HG02610 (cell line): Measurements from ENCODE around the gene ICE1.
"Not testable (repeated sequence)": the region's sequence is repeated elsewhere in the genome, so short reads cannot be mapped to it uniquely, and the experiment has no call there.

Experiments used
- ATAC-seq: cut with Tn5 transposase; IDR thresholded peaks from one replicate; pipeline ENCODE4 v1.9.1; 2021; ENCODE audit warnings: mild to moderate bottlenecking, moderate library complexity; ENCODE audit not compliant: unreplicated experiment

Gene ICE1

GRCh38 chr5:5421961-5422818 lies at the start of gene ICE1:
ICE1 (plus strand) TSS chr5:5422677; CDS start chr5:5422916, 239 bp downstream.
- ATAC-seq = peak; percentile 81

GRCh38 chr5:5372930-5373329 lies 49.5 kb upstream of the ICE1 start:
- no peak for ATAC-seq

DNA sequence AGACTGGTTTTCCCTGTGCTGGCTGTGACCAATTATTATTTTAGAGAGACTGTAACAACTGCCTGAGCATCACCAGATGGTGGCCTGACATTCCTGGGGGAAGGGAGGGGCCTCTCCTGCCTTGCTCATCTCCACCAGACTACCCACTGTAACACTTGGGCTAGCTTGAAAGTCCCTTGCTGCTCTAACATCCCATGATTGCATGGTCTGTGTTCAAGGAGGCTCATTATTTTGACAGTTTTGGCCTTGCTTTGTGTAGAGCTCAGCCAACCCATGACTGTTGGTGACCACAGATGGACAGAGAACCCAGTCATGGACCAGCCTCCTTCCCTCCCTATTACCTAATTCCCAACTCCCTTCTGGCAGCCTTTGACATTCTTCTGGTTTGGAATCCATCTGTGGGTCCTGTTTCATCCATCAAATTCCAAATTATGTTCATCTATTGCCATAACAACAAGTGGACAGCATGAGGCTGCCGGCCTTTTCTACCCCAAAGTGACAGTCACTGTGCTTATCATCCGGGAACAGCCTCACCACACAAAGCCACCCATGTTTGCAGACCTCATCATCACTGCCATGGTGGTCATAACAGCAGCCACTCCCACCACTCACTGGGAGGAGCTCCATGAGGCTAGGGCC lies 49.0 kb upstream of the ICE1 start:
- ATAC-seq = no peak

DNA sequence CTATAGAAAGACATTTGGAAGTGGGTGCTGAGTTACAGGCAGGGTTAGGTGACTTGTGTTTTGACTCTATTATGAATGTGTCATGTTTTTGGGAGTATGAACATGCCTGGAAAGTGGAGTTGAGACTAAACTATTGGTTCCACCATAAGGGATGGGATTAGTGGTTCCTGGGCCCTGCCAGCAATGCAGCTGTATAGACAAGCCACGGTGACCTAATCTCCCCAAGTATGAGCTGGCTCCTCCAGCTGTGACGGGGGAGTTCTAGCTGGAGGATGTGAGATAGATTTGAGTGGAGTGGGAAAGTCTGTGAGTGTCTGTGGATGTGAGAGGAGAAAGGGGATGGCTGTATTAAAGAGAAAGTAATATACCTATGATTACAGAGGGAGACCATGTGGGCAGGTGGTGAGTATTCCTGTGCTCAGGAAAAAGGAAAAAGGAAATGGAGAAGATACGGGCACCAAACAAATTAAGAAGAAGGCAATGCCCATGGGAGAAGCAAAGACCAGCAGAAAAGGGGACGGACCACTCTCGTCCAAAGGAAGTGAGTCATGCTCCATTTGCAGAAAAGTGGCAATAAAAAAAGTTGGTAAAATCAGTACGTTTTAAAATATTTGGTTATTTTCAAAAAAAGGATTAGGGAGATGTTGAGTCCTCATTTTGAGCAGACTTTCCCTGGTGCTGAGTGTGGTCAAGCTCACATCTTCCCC lies 48.3 kb upstream of the ICE1 start:
- no peak for ATAC-seq

DNA sequence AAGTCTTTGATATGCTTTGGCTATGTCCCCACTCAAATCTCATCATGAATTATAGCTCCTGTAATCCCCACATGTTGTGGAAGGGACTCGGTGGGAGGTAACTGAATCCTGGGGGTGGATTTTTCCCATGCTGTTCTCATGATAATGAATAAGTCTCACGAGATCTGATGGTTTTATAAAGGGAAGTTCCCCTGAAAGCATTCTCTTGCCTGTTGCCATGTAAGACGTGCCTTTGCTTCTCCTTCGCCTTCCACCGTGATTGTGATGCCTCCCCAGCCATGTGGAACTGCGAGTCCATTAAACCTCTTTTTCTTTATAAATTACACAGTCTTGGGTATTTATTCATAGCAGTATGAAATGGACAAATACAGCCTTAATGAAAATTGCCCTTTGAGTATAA lies 44.7 kb upstream of the ICE1 start:
- ATAC-seq = no peak

DNA sequence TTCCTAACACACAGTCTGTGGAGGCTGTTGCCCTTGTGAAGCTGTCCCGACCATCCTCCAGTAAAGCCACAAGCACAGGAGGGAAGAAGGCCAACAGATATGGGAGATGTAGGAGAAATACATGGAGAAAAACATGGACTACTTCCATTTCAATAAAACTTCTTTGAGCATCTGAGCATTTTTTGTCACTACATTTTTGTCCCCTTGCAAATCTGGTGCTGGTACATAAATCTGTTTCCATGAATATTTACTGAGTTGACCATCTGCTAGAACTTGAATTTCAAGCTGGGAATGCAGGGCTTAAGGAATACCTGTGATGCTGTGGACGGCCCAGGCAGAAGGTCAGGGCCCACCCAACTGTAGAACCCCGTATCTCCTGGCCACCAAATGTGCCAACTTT lies 43.9 kb upstream of the ICE1 start:
- ATAC-seq = no peak

- no peak for ATAC-seq
Measured at GRCh38 chr5:5380298-5380697, 42.2 kb upstream of the ICE1 start.

- ATAC-seq = no peak
Measured at GRCh38 chr5:5381310-5381913, 41.1 kb upstream of the ICE1 start.

- ATAC-seq = no peak
Measured at GRCh38 chr5:5383461-5383860, 39.0 kb upstream of the ICE1 start.

DNA sequence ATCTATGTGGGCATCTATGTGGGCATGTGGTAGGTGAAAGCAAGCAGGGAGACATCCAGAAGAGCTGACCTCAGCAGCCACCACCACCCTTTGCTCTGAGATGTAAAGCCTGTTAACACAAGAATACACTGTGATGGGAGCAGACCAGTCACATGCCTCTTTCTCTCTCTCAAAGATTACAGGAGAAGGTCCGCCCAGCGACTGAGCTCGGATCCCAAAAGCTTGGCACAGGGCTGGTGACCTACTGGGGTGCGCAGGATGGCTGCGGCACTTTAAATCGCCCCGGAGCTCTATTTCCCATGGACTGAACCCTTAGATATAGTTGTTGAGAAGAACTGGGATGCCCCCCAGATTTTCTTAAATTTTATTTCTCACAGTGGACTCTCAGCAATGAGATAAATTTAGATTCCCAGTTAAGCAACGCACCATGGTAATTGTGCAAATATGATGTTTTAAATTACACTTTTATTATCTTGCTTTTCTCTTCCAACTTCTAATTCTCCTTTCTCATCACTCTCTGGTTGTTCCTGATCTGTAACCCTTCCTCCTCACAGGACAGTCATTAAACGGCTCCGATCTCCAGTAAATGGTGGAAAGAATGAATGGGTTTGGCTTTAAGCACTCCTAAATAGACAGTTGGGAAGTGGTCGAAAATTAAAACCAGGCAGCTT lies 37.7 kb upstream of the ICE1 start:
- ATAC-seq = no peak

GRCh38 chr5:5385331-5385662 lies 37.2 kb upstream of the ICE1 start:
- no peak for ATAC-seq

GRCh38 chr5:5386329-5386728 lies 36.1 kb upstream of the ICE1 start:
- ATAC-seq = no peak

GRCh38 chr5:5387192-5387591 lies 35.3 kb upstream of the ICE1 start:
- ATAC-seq = no peak

- ATAC-seq = no peak
Measured at GRCh38 chr5:5387777-5388176, 34.7 kb upstream of the ICE1 start.

- not testable (repeated sequence) for ATAC-seq
Measured at GRCh38 chr5:5390121-5390869, 32.2 kb upstream of the ICE1 start.

DNA sequence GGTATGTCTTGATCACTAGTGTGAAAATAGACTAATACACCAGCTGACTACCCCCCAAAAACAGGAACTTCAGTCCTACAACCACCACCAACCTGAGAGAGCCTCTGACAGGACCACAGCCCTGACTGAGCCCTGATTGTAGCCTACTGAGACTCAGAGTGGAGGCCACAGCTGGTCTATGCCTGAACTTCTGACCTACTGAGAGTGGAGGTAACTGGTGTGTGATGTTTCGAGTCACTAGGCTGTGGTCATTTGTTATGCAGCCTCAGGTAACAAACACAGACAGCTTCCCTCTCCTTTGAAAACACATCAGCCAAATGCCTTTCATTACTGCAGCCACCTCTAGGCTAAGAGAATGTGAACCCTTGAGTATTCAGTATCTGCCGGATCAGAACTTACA lies 30.0 kb upstream of the ICE1 start:
- ATAC-seq = not testable (repeated sequence)

- not testable (repeated sequence) for ATAC-seq
Measured at GRCh38 chr5:5394384-5394986, 28.0 kb upstream of the ICE1 start.

GRCh38 chr5:5395093-5395492 lies 27.4 kb upstream of the ICE1 start:
- ATAC-seq = not testable (repeated sequence)

- no peak for ATAC-seq
Measured at GRCh38 chr5:5398071-5398470, 24.4 kb upstream of the ICE1 start.

DNA sequence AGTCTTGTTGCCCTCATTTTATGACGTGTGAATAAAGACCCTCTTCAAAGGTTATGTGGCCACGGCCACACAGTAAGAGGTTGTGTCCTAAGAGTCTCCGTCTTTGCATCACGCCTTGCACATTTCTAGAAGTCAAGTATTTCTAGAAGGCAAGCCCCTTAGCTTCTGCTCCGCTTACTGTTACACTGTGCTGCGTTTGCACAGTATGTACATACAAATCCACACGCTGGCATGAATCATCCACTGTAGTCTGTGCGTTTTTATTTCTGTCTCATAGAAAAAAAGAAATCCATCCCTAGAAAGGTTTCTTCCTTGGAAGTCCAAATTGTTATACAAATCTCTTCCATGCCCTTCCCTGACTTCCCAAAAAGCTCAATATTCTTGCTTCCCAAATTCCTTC lies 21.4 kb upstream of the ICE1 start:
- no peak for ATAC-seq
